GM19025 (cell line): ENCODE measurements around the gene ZNF181.
A peak's percentile ranks its signal among the peaks of the same experiment; 100 is the strongest.
"Not testable (repeated sequence)": the region's sequence is repeated elsewhere in the genome, so short reads cannot be mapped to it uniquely, and the experiment has no call there.

Experiments used
- ATAC-seq: cut with Tn5 transposase; IDR thresholded peaks from one replicate; pipeline ENCODE4 v1.9.1; 2021; ENCODE audit warnings: mild to moderate bottlenecking, low read depth, moderate library complexity; ENCODE audit not compliant: unreplicated experiment

The ZNF181 gene

GRCh38 chr19:34733746-34734536, at the start of gene ZNF181:
TSS of gene ZNF181 (plus strand) at chr19:34734243. CDS start at chr19:34735038, 795 bp downstream.
- peak; percentile 78 for ATAC-seq

GRCh38 chr19:34685266-34685665, 48.8 kb upstream of the ZNF181 start:
- not testable (repeated sequence) for ATAC-seq

- no peak for ATAC-seq
These were observed 47.6 kb upstream of the ZNF181 start for GRCh38 chr19:34686455-34686854.

- ATAC-seq: no peak
These were observed 46.7 kb upstream of the ZNF181 start for GRCh38 chr19:34687348-34687747.

GRCh38 chr19:34688592-34688991, 45.5 kb upstream of the ZNF181 start:
- ATAC-seq: no peak

GRCh38 chr19:34690372-34690771, 43.7 kb upstream of the ZNF181 start:
- ATAC-seq: no peak

- no peak for ATAC-seq
These were observed 41.5 kb upstream of the ZNF181 start for GRCh38 chr19:34692549-34692948.

- no peak for ATAC-seq
These were observed 26.4 kb upstream of the ZNF181 start for GRCh38 chr19:34707661-34708060.

- no peak for ATAC-seq
These were observed 22.2 kb upstream of the ZNF181 start for GRCh38 chr19:34711890-34712289.

- ATAC-seq: no peak
These were observed 21.4 kb upstream of the ZNF181 start for GRCh38 chr19:34712395-34713261.

GRCh38 chr19:34713262-34713637, 20.8 kb upstream of the ZNF181 start:
- ATAC-seq: no peak

- ATAC-seq: no peak
These were observed 18.7 kb upstream of the ZNF181 start for GRCh38 chr19:34715357-34715756.

- no peak for ATAC-seq
These were observed 11.7 kb upstream of the ZNF181 start for GRCh38 chr19:34722353-34722752.

- no peak for ATAC-seq
These were observed 8.6 kb upstream of the ZNF181 start for GRCh38 chr19:34725400-34725799.

- ATAC-seq: no peak
These were observed 2.8 kb upstream of the ZNF181 start for GRCh38 chr19:34731019-34731829.

GRCh38 chr19:34731964-34732363, 2.1 kb upstream of the ZNF181 start:
- no peak for ATAC-seq

GRCh38 chr19:34732612-34733211, 1.3 kb upstream of the ZNF181 start:
- no peak for ATAC-seq

- no peak for ATAC-seq
These were observed 737 bp upstream of the ZNF181 start for GRCh38 chr19:34733266-34733745.

GRCh38 chr19:34734537-34735103, 577 bp downstream of the ZNF181 start:
- ATAC-seq: no peak
